Natural killer cell (primary cell): ENCODE measurements around the gene MBP. TPM values are rescaled to one million over a fixed set of nuclear protein-coding genes. Genes with fewer than 3 reads are reported as not detected.

Experiments used
- ATAC-seq, 3 donors: fragments of 150-1000 bp in 2 of 3; fragments of 200-7000 bp in 1 of 3; cut with Tn5 transposase; 1 replicate in 1 of 3; 2 replicates in 2 of 3; pipeline ENCODE4 v1.10.0; 2021; ENCODE audit warnings: mild to moderate bottlenecking in 2 of 3, moderate library complexity in 2 of 3
- DNase-seq, 2 donors: peaks; one replicate each; pipeline versions ENCODE4 v3.0.0 to v3.0.0-alpha.2; 2013 to 2021; ENCODE audit warnings: mixed read lengths in 1 of 2
- H3K27ac ChIP-seq: one replicate; pipeline ENCODE4 v1.5.1; 2013; ENCODE audit warnings: mild to moderate bottlenecking, low read length
- H3K27me3 ChIP-seq: one replicate; pipeline ENCODE4 v1.6.1; 2013; ENCODE audit warnings: low read length; ENCODE audit not compliant: control insufficient read depth, insufficient read depth
- H3K36me3 ChIP-seq: one replicate; pipeline ENCODE4 v1.6.1; 2013; ENCODE audit warnings: low read length; ENCODE audit not compliant: control insufficient read depth, insufficient read depth
- H3K4me1 ChIP-seq: one replicate; pipeline ENCODE4 v1.6.1; 2013; ENCODE audit warnings: low read length; ENCODE audit not compliant: control insufficient read depth, insufficient read depth
- H3K4me3 ChIP-seq: one replicate; pipeline ENCODE4 v1.5.1; 2013; ENCODE audit warnings: low read length
- H3K9me3 ChIP-seq: one replicate; pipeline ENCODE4 v1.6.1; 2013; ENCODE audit warnings: low read length; ENCODE audit not compliant: control insufficient read depth, insufficient read depth
- H3K27ac Mint-ChIP-seq, 2 donors: one replicate each; pipeline ENCODE4 v1.8.0; 2022; ENCODE audit warnings: mild to moderate bottlenecking in 2 of 2, mixed read lengths in 2 of 2, moderate library complexity in 1 of 2
- H3K27me3 Mint-ChIP-seq, 2 donors: one replicate each; pipeline ENCODE4 v1.8.0; 2022; ENCODE audit warnings: low read depth in 2 of 2, mixed read lengths in 2 of 2
- H3K36me3 Mint-ChIP-seq: one replicate; pipeline ENCODE4 v1.8.0; 2022; ENCODE audit warnings: mixed read lengths
- H3K4me1 Mint-ChIP-seq, 2 donors: one replicate each; pipeline ENCODE4 v1.8.0; 2022; ENCODE audit warnings: mixed read lengths in 2 of 2
- H3K4me3 Mint-ChIP-seq: one replicate; pipeline ENCODE4 v1.8.0; 2022; ENCODE audit warnings: mild to moderate bottlenecking, moderate library complexity, mixed read lengths
- H3K9me3 Mint-ChIP-seq, 2 donors: one replicate each; pipeline ENCODE4 v1.8.0; 2022; ENCODE audit warnings: mixed read lengths in 2 of 2
- WGBS: methylation state at CpG from one replicate; pipeline ENCODE4 v1.1.7; 2013; ENCODE audit warnings: missing lambda C conversion rate; ENCODE audit not compliant: insufficient coverage; 5-methylcytosine and 5-hydroxymethylcytosine counted together
- intact Hi-C: fragments of 100-400 bp; cut with micrococcal nuclease; formaldehyde crosslinking; loops from one replicate; pipeline ENCODE4 v1.14.2; 2022
- total RNA-seq, 4 donors: library from RNA; stranded (reverse); fragments of 120-200 nt in 1 of 4; gene quantifications; one replicate each; pipeline versions ENCODE4 v1.2.3 to v1.2.4, GENCODE V29; 2013 to 2022
- TF ChIP-seq, protein P1 (sequence below): fragments of 200-600 bp; IDR thresholded peaks from one replicate; pipeline ENCODE4 v1.8.0; 2022; ENCODE audit warnings: antibody characterized with exemption

MBP gene
- total RNA-seq, 3 donors from 2014 or later (not counting 1 experiment from before 2014, with no cell fraction given), result 183 to 344 (median 325) TPM

DNA sequence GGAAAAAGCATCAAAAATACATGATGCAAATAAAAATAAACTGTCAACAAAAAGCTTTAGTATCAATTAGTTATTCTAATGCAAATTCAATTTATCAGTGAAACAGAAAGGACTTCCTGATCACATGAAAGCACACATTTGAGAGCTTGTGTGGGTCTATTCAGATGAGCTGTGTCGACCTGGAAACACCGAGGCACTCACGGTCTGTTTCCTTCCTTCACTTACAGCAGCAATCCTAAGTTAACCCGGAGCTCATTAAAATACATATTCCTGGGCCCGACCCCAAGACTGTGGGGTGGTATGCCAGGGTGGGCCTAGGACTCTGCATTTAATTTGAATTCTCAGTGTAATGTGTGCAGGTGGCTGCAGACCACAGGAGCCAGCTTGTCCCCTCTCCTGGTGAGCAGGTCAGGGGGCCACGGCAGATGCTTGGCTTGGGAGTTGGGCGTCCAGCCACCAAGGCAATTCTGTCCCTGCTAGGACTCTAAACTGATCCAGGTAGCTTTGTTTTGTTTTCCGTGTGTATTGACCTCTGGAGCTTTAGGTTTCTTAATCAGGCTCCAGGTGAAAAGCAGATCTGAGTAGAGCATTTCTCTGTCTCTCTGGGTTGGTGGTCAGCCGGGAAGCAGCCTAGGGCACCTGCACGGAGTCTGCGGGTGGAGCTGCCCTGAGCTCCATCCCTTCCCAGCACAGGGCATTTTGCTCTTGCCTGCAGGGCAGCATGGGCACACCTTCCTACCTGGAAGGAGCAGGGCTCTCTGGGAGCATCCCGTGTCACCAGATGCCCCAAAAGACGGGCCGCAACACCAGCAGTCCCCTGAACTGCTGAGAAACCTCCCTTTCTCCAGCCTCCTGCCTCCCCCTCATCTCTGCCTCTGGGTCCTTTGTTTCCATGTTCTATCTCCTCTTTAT, 9.0 kb downstream of the MBP start:
- 40% methylated on average over 13 of the region's 14 CpGs for WGBS
- H3K9me3 Mint-ChIP-seq, result no peaks in the 10 kb centered on the region
- peak overlapping the region; percentile 88 to 95 for H3K27ac Mint-ChIP-seq
- TF ChIP-seq, protein P1, sequence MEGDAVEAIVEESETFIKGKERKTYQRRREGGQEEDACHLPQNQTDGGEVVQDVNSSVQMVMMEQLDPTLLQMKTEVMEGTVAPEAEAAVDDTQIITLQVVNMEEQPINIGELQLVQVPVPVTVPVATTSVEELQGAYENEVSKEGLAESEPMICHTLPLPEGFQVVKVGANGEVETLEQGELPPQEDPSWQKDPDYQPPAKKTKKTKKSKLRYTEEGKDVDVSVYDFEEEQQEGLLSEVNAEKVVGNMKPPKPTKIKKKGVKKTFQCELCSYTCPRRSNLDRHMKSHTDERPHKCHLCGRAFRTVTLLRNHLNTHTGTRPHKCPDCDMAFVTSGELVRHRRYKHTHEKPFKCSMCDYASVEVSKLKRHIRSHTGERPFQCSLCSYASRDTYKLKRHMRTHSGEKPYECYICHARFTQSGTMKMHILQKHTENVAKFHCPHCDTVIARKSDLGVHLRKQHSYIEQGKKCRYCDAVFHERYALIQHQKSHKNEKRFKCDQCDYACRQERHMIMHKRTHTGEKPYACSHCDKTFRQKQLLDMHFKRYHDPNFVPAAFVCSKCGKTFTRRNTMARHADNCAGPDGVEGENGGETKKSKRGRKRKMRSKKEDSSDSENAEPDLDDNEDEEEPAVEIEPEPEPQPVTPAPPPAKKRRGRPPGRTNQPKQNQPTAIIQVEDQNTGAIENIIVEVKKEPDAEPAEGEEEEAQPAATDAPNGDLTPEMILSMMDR, result no peak
- peaks cover 96 to 98% of the 10 kb centered on the region in 2 donors for H3K4me1 Mint-ChIP-seq
- no peak overlapping the region for H3K4me3 ChIP-seq
- H3K27me3 ChIP-seq, result no peaks in the 10 kb centered on the region
- peaks cover 34% of the 10 kb centered on the region for H3K36me3 ChIP-seq
- peaks cover 10% of the 10 kb centered on the region for H3K36me3 Mint-ChIP-seq
- peak overlapping the region; percentile 82 for H3K27ac ChIP-seq
- intact Hi-C loops, result loop anchor here (1.0 kb wide), 1 partner anchor 9 kb away; no protein-coding TSS in a partner anchor
- H3K27me3 Mint-ChIP-seq, result no peaks in the 10 kb centered on the region
- H3K9me3 ChIP-seq, result no peaks in the 10 kb centered on the region
- peak overlapping the region; percentile 94 for H3K4me3 Mint-ChIP-seq
- ATAC-seq (no peak), DNase-seq (peak; percentile 21 to 55)
- H3K4me1 ChIP-seq, result peaks cover 64% of the 10 kb centered on the region

DNA sequence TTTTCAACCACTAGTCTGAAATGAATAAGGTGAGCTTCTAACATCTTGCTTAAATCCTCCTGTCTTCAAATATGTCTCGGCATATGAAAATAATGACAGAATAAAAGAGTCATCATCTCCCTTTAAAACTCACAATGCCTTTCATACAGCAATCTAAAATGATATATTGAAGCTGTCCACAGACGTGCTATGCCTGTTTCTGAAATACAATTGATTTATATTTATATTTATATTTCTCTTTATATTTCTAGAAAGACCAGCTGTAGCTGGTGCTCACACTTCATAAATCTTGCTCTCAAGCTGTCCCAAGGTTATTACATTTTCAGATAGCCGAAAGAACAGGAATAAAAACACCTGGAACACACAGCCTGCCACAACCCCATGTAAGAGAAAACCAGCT, 11.1 kb downstream of the MBP start:
- no peaks in the 10 kb centered on the region for H3K27me3 Mint-ChIP-seq
- no peaks in the 10 kb centered on the region for H3K9me3 Mint-ChIP-seq
- peak overlapping the region; percentile 88 to 95 for H3K27ac Mint-ChIP-seq
- TF ChIP-seq, protein P1, result no peak
- ATAC-seq, result no peak
- Histone ChIP-seq H3K4me1 (peaks cover 66% of the 10 kb centered on the region), H3K4me3 (no peak overlapping the region), H3K36me3 (peaks cover 35% of the 10 kb centered on the region), H3K9me3 (no peaks in the 10 kb centered on the region), H3K27me3 (no peaks in the 10 kb centered on the region), H3K27ac (no peak overlapping the region)
- no peak for DNase-seq
- intact Hi-C loops, result no loop called here
- 100% methylated on average over 2 of the region's 3 CpGs for WGBS
- peak overlapping the region; percentile 15 for H3K4me3 Mint-ChIP-seq
- no peaks in the 10 kb centered on the region for H3K36me3 Mint-ChIP-seq
- peaks cover 90 to 91% of the 10 kb centered on the region in 2 donors for H3K4me1 Mint-ChIP-seq

DNA sequence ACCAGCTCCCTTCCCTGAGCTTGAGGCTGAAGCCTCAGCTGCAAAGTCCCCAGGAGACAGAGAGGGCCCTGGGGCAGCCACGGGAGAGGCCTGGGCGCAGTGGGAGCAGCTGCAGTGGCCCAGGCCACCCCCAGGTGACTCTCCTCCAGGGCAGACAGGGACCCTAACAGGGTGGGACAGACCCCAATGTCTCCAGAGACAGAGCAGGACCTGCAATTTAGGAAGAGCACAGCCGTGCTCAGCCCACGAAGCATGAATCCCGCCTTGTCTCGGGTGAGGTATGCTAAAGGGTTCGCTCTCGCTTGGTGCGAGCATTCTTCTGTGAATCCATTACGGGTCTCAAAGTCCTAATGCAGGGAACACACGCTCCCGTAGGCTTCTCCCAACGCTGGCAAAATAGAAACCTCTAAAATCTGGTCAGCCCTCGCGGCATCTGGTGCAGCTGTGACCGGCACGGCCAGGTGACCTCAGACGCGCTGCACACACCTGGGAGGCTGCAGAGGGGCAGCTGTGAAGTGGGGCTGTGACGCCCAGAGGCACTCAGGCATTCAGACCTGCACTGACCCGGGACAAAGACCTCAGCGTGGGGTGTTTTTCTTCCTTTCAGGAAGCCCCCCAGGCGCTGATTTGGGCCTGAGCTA, 12.6 kb downstream of the MBP start:
- Histone ChIP-seq H3K27ac (peak overlapping the region; percentile 58), H3K9me3 (no peaks in the 10 kb centered on the region), H3K4me3 (no peak overlapping the region), H3K4me1 (peaks cover 80% of the 10 kb centered on the region), H3K27me3 (no peaks in the 10 kb centered on the region), H3K36me3 (peaks cover 47% of the 10 kb centered on the region)
- no peak for ATAC-seq
- Mint-ChIP-seq H3K4me1 (peaks cover 91% of the 10 kb centered on the region in 2 donors), H3K9me3 (no peaks in the 10 kb centered on the region), H3K27ac (peak overlapping the region; percentile 88 to 95), H3K27me3 (no peaks in the 10 kb centered on the region), H3K36me3 (no peaks in the 10 kb centered on the region), H3K4me3 (no peak overlapping the region)
- TF ChIP-seq, protein P1, result no peak
- peak in 1 of 2 donors; percentile 13 for DNase-seq
- 83% methylated on average over 23 of the region's 23 CpGs for WGBS
- intact Hi-C loops, result no loop called here
